NCI-H2107 treated with DMSO at 0.1 percent for 48 hours (cell line): ENCODE measurements around the gene PPM1F.
"Not testable (repeated sequence)": the region's sequence is repeated elsewhere in the genome, so short reads cannot be mapped to it uniquely, and the experiment has no call there.

ENCODE experiments used
- DNase-seq: peaks from one replicate; lab custom pipeline; 2025; ENCODE audit not compliant: unreplicated experiment; lab: John Stamatoyannopoulos, UW

Gene PPM1F

GRCh38 chr22:21942407-21943343, 10.0 kb downstream of the PPM1F start:
- DNase-seq: no peak

GRCh38 chr22:21941921-21942320, 10.7 kb downstream of the PPM1F start:
- DNase-seq: no peak

GRCh38 chr22:21940521-21940920, 12.1 kb downstream of the PPM1F start:
- DNase-seq: no peak

- not testable (repeated sequence) for DNase-seq
Measured at GRCh38 chr22:21939935-21940334, 12.7 kb downstream of the PPM1F start.

- DNase-seq: no peak
Measured at GRCh38 chr22:21939461-21939913, 13.2 kb downstream of the PPM1F start.

- DNase-seq: no peak
Measured at GRCh38 chr22:21938906-21939305, 13.7 kb downstream of the PPM1F start.

GRCh38 chr22:21938071-21938822, 14.4 kb downstream of the PPM1F start:
- DNase-seq: peak; percentile 51

- no peak for DNase-seq
Measured at GRCh38 chr22:21937821-21938070, 14.9 kb downstream of the PPM1F start.

- no peak for DNase-seq
Measured at GRCh38 chr22:21937041-21937820, 15.4 kb downstream of the PPM1F start.

GRCh38 chr22:21936151-21936775, 16.4 kb downstream of the PPM1F start:
- no peak for DNase-seq

GRCh38 chr22:21933910-21934309, 18.7 kb downstream of the PPM1F start:
- no peak for DNase-seq

- DNase-seq: no peak
Measured at GRCh38 chr22:21933413-21933812, 19.2 kb downstream of the PPM1F start.

GRCh38 chr22:21932347-21932746, 20.3 kb downstream of the PPM1F start:
- no peak for DNase-seq

- no peak for DNase-seq
Measured at GRCh38 chr22:21931056-21931455, 21.6 kb downstream of the PPM1F start.

- DNase-seq: no peak
Measured at GRCh38 chr22:21929253-21929652, 23.4 kb downstream of the PPM1F start.

- DNase-seq: no peak
Measured at GRCh38 chr22:21928048-21928447, 24.6 kb downstream of the PPM1F start.

GRCh38 chr22:21927174-21927823, 25.3 kb downstream of the PPM1F start:
- DNase-seq: no peak

GRCh38 chr22:21926728-21927127, 25.9 kb downstream of the PPM1F start:
- DNase-seq: no peak

GRCh38 chr22:21923163-21923561, 29.5 kb downstream of the PPM1F start:
- DNase-seq: no peak

- no peak for DNase-seq
Measured at GRCh38 chr22:21922370-21923162, 30.1 kb downstream of the PPM1F start.
